B cell (primary cell): Measurements from ENCODE around the gene BCL2L13. TPM values are rescaled to one million over a fixed set of nuclear protein-coding genes. Genes with fewer than 3 reads are reported as not detected.

ENCODE experiments used
- ATAC-seq: fragments of 200-7000 bp; cut with Tn5 transposase; one replicate; pipeline ENCODE4 v1.10.0; 2021; ENCODE audit warnings: low read depth, mild to moderate bottlenecking, moderate number of reproducible peaks, moderate library complexity
- CTCF ChIA-PET: fragments of 350-600 bp; sonication (Branson Sonifier 250); formaldehyde crosslinking; loops from one replicate; lab custom pipeline; 2021; ENCODE audit warnings: antibody characterized with exemption, inconsistent platforms; lab: Charles Lee
- POLR2A ChIA-PET: fragments of 350-600 bp; sonication (Branson Sonifier 250); formaldehyde crosslinking; loops from one replicate; lab custom pipeline; 2021; ENCODE audit warnings: antibody characterized with exemption; lab: Charles Lee
- DNase-seq: peaks from one replicate; pipeline ENCODE4 v3.0.0; 2013
- H2AFZ ChIP-seq: 2 replicates; pipeline ENCODE4 v1.6.1; 2012; ENCODE audit warnings: mild to moderate bottlenecking, low read depth, low read length; ENCODE audit not compliant: insufficient read depth, poor library complexity, severe bottlenecking
- H3K27ac ChIP-seq, 2 donors: 1 replicate in 1 of 2; 2 replicates in 1 of 2; pipeline ENCODE4 v1.5.1; 2012 to 2013; ENCODE audit warnings: low read length in 2 of 2, mild to moderate bottlenecking in 2 of 2, moderate library complexity in 1 of 2
- H3K27me3 ChIP-seq, 4 experiments: fragments of 200-600 bp in 1 of 4; sonication (generic) in 1 of 4; replicated peaks in 1 of 4; 1 replicate in 2 of 4; 2 replicates in 2 of 4; pipeline versions ENCODE4 v1.6.1 to v1.7.0; 2013 to 2016; ENCODE audit warnings: low read length in 3 of 4, mild to moderate bottlenecking in 2 of 4, mixed read lengths in 1 of 4, moderate library complexity in 1 of 4; ENCODE audit not compliant: insufficient read depth in 4 of 4, control insufficient read depth in 3 of 4; ENCODE audit errors: control extremely low read depth in 1 of 4
- H3K36me3 ChIP-seq, 2 experiments: replicated peaks in 1 of 2; 1 replicate in 1 of 2; 2 replicates in 1 of 2; pipeline versions ENCODE4 v1.6.1 to v1.7.1; 2013; ENCODE audit warnings: low read length in 1 of 2; ENCODE audit not compliant: insufficient read depth in 2 of 2, control insufficient read depth in 1 of 2; ENCODE audit errors: control extremely low read depth in 1 of 2, extremely low read depth in 1 of 2
- H3K4me1 ChIP-seq, 2 donors: fragments of 200-600 bp in 1 of 2; sonication (generic) in 1 of 2; 1 replicate in 1 of 2; 2 replicates in 1 of 2; pipeline versions ENCODE4 v1.5.1 to v1.6.1; 2013 to 2017; ENCODE audit warnings: low read length in 2 of 2; ENCODE audit not compliant: control insufficient read depth in 2 of 2, insufficient read depth in 2 of 2
- H3K4me2 ChIP-seq: replicated peaks from 2 replicates; pipeline ENCODE3; 2012; ENCODE audit warnings: mild to moderate bottlenecking, low read depth, low read length; ENCODE audit not compliant: poor library complexity, severe bottlenecking
- H3K4me3 ChIP-seq, 5 experiments: fragments of 200-600 bp in 1 of 5; sonication (generic) in 1 of 5; 1 replicate in 3 of 5; 2 replicates in 2 of 5; pipeline versions ENCODE4 v1.5.1 to v1.7.0; 2011 to 2016; ENCODE audit warnings: low read length in 4 of 5, mild to moderate bottlenecking in 4 of 5, low read depth in 2 of 5, control low read depth in 1 of 5, moderate library complexity in 1 of 5; ENCODE audit not compliant: insufficient read depth in 1 of 5; ENCODE audit errors: control extremely low read depth in 1 of 5, extremely low read depth in 1 of 5
- H3K79me2 ChIP-seq: fragments of 200-600 bp; sonication (generic); one replicate; pipeline ENCODE4 v1.6.0; 2016; ENCODE audit warnings: low read length; ENCODE audit not compliant: control insufficient read depth, insufficient read depth
- H3K9ac ChIP-seq: fragments of 200-600 bp; sonication (generic); 2 replicates; pipeline ENCODE4 v1.6.1; 2017; ENCODE audit warnings: mild to moderate bottlenecking, low read length, moderate library complexity
- H3K9me3 ChIP-seq, 3 donors: one replicate each; pipeline versions ENCODE4 v1.6.1 to v1.7.1; 2013; ENCODE audit warnings: low read length in 2 of 3; ENCODE audit not compliant: control insufficient read depth in 2 of 3, insufficient read depth in 1 of 3; ENCODE audit errors: control extremely low read depth in 1 of 3
- H4K20me1 ChIP-seq: 2 replicates; pipeline ENCODE4 v1.6.0; 2012; ENCODE audit warnings: mild to moderate bottlenecking, low read length; ENCODE audit not compliant: insufficient read depth, control insufficient read depth, poor library complexity, severe bottlenecking
- H3K27ac Mint-ChIP-seq: one replicate; pipeline ENCODE4 v1.8.0; 2021; ENCODE audit warnings: mixed read lengths
- H3K27me3 Mint-ChIP-seq: one replicate; pipeline ENCODE4 v1.8.0; 2021; ENCODE audit warnings: mixed read lengths
- H3K4me1 Mint-ChIP-seq: one replicate; pipeline ENCODE4 v1.8.0; 2021; ENCODE audit warnings: mixed read lengths
- H3K4me3 Mint-ChIP-seq: one replicate; pipeline ENCODE4 v1.8.0; 2021; ENCODE audit warnings: mixed read lengths
- H3K9me3 Mint-ChIP-seq: one replicate; pipeline ENCODE4 v1.8.0; 2022; ENCODE audit warnings: mixed read lengths; ENCODE audit not compliant: insufficient read depth
- CTCF ChIP-seq: fragments of 200-600 bp; IDR thresholded peaks from one replicate; pipeline ENCODE4 v1.8.0; 2022; ENCODE audit warnings: antibody characterized with exemption, mild to moderate bottlenecking
- EZH2 ChIP-seq: IDR thresholded peaks from 2 replicates; pipeline ENCODE4 v1.6.1; 2012; ENCODE audit warnings: borderline replicate concordance, low read depth, mild to moderate bottlenecking, moderate library complexity, low read length; ENCODE audit not compliant: insufficient read depth, poor library complexity, severe bottlenecking
- WGBS: methylation state at CpG from one replicate; pipeline ENCODE4 v1.1.5; 2013; ENCODE audit warnings: missing lambda C conversion rate; ENCODE audit not compliant: insufficient coverage; 5-methylcytosine and 5-hydroxymethylcytosine counted together
- intact Hi-C: fragments of 100-400 bp; cut with micrococcal nuclease; formaldehyde crosslinking; loops from one replicate; pipeline ENCODE4 v1.10.0; 2022
- polyA plus RNA-seq: library from polyadenylated mRNA; depleted of rRNA; stranded (reverse); fragments of >200 nt; gene quantifications from 2 replicates; pipeline ENCODE4 v1.2.3, GENCODE V29; 2012
- total RNA-seq, 2 donors: library from RNA; stranded (reverse); fragments of 120-200 nt in 1 of 2; gene quantifications; 1 replicate in 1 of 2; 2 replicates in 1 of 2; pipeline versions ENCODE4 v1.2.3 to v1.2.4, GENCODE V29; 2013 to 2022

Gene BCL2L13
- total and polyA plus RNA-seq, 2 donors (not counting 1 experiment from before 2014, with no cell fraction given) = 19.2 to 29.9 TPM

GRCh38 chr22:17779286-17780115 lies 140.9 kb downstream of the BCL2L13 start:
- H4K20me1 ChIP-seq = peaks cover 5% of the 10 kb centered on the region
- no peak overlapping the region for H3K4me3 ChIP-seq
- 68% methylated on average over 21 of the region's 27 CpGs for WGBS
- H3K9me3 ChIP-seq = peaks cover 0 to 12% (median 0%) of the 10 kb centered on the region in 3 donors
- peaks cover 32% of the 10 kb centered on the region for H3K79me2 ChIP-seq
- peak overlapping the region; percentile 88 for H3K4me2 ChIP-seq
- H3K4me1 ChIP-seq = peaks cover 51 to 72% of the 10 kb centered on the region in 2 donors
- no peaks in the 10 kb centered on the region for H3K27me3 Mint-ChIP-seq
- no peaks in the 10 kb centered on the region for H3K36me3 ChIP-seq
- no peak for TF ChIP-seq CTCF
- no peak for TF ChIP-seq EZH2
- ATAC-seq (no peak), DNase-seq (peak; percentile 19)
- peaks cover 72% of the 10 kb centered on the region for H3K4me1 Mint-ChIP-seq
- no peak overlapping the region for H2AFZ ChIP-seq
- H3K27me3 ChIP-seq = no peaks in the 10 kb centered on the region
- POLR2A ChIA-PET = interaction anchor here (0.9 kb wide), 1 partner anchor 18 kb away, joined by 9 read pairs; no protein-coding TSS in a partner anchor
- CTCF ChIA-PET = interaction anchor here (0.9 to 3.0 kb wide), 5 partner anchors 10 to 297 kb away, joined by 3 to 10 read pairs (median 4); no protein-coding TSS in a partner anchor
- H3K9ac ChIP-seq = no peak overlapping the region
- H3K9me3 Mint-ChIP-seq = no peaks in the 10 kb centered on the region
- peak overlapping the region; percentile 96 for H3K4me3 Mint-ChIP-seq
- intact Hi-C loops = no loop called here
- peak overlapping the region; percentile 79 for H3K27ac Mint-ChIP-seq
- no peak overlapping the region for H3K27ac ChIP-seq
